Measurements from ENCODE around the gene DLL1. TPM values are rescaled to one million over a fixed set of nuclear protein-coding genes. Genes with fewer than 3 reads are reported as not detected.

The DLL1 gene
- total RNA-seq, 1 experiment from 2014 or later = 1.4 TPM

- no peak for DNase-seq (ENCODE audit: low read depth)
These were observed 4.9 kb upstream of the DLL1 start for GRCh38 chr6:170295510-170296422.

- no peak for DNase-seq (ENCODE audit: low read depth)
These were observed 4.1 kb upstream of the DLL1 start for GRCh38 chr6:170294813-170295509.

DNA sequence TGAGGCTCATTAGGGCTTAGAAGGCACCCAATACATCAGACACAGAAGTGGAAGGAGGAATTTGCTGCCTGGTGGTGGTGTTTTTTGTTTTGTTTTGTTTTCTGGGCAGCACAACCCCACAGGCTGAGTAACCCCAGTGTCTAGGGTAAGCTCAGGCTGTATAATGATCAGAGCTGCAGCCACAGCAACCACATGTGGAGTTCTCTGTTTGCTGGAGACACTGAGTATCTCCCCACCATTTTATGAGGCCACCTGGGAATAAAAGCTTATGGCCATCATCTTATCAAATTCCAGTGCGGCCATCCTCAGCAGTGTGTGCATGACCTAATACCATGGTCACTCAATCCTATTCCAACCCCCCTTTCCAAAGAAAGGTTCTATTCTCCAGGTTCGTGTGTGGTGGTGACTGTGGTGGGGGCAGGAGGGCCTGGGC is 3.4 kb upstream of the DLL1 start:
- no peak for DNase-seq (ENCODE audit: low read depth)

GRCh38 chr6:170293341-170294231 is 2.7 kb upstream of the DLL1 start:
- DNase-seq (ENCODE audit: low read depth) = no peak

GRCh38 chr6:170292407-170293158 is 1.7 kb upstream of the DLL1 start:
- DNase-seq (ENCODE audit: low read depth) = no peak

DNA sequence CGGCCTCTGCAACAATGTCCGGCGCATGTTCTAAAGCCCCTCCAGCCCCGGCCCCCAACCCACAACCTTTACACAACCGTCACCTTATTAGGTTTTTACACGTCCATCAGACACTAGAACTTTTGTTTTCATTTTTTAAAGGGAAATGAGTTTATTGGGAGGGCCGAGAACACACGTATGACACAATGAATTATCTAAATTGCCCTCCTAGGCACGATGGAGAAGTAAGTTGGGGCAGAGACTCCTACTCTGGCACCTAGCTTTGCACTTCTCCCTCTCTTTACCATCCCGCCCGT is 1.2 kb upstream of the DLL1 start:
- no peak for DNase-seq (ENCODE audit: low read depth)

- DNase-seq (ENCODE audit: low read depth) = no peak
These were observed 613 bp upstream of the DLL1 start for GRCh38 chr6:170291271-170292110.

GRCh38 chr6:170289951-170290295 is 955 bp downstream of the DLL1 start:
- no peak for DNase-seq (ENCODE audit: low read depth)

DNA sequence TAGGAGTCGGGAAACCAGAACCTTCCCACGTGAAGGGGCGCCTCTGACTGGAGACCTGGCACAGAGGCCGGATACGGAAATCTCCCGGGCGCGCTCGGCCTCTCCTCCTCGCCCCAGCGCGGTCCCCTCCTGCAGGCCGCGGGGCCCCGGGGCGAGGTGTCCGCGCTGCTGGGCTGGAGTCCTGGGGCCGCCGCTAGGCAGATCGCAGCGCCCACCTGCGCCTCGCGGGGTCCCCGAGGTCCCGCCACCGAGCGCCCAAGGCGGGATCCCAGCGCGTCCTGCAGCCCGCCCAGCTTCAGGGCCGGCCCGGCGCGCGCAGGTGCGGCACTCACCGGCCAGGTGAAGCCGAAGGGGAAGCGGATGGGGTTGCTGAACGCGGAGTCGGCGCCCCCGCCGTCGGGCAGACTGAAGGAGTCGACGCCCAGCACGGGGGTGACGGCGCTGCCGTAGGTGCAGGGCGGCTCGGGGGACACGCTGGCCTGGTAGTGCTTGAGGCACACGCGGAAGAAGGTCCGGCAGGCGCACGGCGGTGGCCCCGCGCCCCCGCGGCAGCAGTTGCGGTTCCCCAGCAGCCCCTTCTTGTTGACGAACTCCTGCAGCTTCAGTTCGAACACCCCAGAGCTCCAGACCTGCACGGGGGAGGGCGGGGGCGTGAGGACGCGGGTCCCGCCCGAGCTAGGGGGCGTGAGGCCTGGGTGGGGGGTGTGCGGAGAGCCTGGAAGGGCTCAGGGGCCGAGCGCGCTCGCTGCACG is 1.5 kb downstream of the DLL1 start:
- DNase-seq (ENCODE audit: low read depth) = no peak

GRCh38 chr6:170288852-170289179 is 2.1 kb downstream of the DLL1 start:
- DNase-seq (ENCODE audit: low read depth) = no peak

DNA sequence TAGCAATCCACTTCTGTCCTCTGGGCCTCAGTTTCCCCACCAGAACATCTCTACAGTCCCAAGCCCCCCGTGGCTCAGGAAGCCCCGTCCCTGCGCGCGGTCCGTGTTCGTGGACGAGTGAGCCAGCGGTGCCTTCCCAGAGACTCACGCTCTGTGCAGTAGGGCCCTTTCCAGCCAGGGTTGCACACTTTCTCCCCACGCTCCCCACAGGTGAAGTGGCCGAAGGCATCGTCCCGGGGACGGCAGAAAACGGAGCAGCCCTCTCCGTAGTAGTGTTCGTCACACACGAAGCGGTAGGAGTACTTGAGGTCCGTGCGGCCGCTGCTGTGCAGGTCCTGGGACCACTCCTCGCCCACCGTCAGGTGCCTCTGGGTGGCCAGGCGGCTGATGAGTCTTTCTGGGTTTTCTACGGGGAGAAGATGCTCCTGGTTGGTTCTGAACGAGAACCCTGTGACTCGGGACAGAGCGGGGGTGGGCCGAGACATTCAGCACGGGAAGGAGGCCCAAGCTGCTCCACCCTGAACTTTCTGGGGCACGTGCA is 2.7 kb downstream of the DLL1 start:
- DNase-seq (ENCODE audit: low read depth) = no peak

DNA sequence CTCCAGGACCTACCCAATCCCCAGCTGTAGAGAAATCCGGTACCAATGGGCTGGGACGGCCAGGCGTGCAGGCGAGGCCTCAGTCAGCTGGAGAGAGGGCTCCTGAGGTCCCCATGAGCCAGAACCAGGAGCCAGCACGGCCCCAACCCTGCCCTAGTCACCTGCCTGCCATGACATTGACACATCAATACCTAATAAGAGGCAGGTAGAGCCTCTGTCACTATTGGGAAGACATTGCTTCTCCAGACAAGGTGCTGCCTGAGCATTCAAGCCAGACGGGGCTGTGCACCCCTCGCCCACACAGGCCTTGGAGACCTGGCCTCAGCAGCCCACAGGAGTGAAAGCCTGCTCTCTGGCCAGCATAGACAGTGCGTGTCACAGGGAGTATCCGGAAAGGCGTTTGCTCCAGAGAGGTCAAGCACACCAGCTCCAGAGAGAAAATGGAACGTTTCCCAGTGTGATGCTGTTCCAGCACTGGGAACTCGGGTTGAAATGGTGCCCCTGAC is 3.5 kb downstream of the DLL1 start:
- DNase-seq (ENCODE audit: low read depth) = no peak

GRCh38 chr6:170286934-170287265 is 4.0 kb downstream of the DLL1 start:
- DNase-seq (ENCODE audit: low read depth) = no peak

DNA sequence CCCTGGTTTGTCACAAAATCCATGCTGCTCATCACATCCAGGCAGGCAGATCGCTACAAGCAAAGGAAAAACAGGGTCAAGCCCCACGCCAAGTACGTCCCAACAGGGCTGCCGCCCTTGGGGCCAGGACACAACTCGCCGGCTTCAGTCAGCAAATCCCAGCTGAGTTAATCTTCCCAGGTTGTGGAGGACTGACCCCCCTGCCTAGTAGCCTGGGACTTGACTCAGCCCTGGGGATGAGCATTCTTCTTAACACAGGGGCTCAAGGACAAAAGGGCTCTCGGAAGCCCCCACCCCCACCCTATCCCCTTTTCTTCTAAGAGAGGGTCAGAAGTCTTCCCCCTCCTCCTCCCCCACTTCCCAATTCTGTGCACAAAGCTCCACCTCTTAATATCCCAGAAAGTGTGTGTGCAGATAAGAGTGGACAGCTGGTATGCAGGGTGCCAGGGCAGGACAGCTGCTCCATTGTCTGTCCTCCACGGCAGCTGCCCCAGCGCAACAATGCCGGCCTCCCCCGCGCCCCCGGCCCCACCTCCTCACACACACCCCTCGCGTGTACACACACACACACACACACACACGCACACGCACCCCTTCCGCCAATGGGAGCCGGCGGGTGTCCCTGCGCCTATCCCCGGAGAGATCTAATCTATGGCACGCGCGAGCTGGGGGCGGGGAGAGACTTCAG is 4.5 kb downstream of the DLL1 start:
- no peak for DNase-seq (ENCODE audit: low read depth)

DNA sequence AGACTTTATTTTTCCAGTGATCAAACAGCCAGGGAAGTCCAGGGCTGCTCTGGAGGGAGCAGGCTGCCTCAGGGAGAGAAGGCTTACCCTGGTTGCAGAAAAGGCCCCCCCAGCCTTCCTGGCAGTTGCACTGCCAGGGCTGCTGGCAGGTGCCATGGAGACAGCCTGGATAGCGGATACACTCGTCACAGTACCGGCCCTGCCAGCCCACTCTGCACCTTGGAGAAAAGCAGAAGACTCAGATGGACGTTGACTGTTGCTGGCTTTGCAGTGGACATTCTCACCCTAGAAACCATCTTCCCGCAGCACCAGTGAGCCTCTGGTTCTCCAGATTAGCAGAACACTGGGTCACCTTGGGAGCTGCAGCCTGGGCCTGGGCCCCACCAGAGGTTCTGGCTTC is 5.4 kb downstream of the DLL1 start:
- DNase-seq (ENCODE audit: low read depth) = no peak

- no peak for DNase-seq (ENCODE audit: low read depth)
These were observed 5.9 kb downstream of the DLL1 start for GRCh38 chr6:170284866-170285469.

GRCh38 chr6:170284126-170284773 is 6.6 kb downstream of the DLL1 start:
- DNase-seq (ENCODE audit: low read depth) = no peak

Measured in HT1080 (cell line).